Ovary (tissue), 3 donors: Measurements from ENCODE around the gene RMI2.

Experiments used
- CTCF ChIP-seq, 3 donors: fragments of 450-650 bp in 2 of 3; fragments of 200-600 bp in 1 of 3; IDR thresholded peaks; one replicate each; pipeline versions ENCODE4 v1.5.1 to v1.8.0; 2016 to 2022; ENCODE audit warnings: antibody characterized with exemption in 3 of 3, mild to moderate bottlenecking in 1 of 3
- EP300 ChIP-seq: sonication (generic); formaldehyde crosslinking; IDR thresholded peaks from one replicate; pipeline ENCODE4 v1.6.1; 2017; ENCODE audit warnings: antibody characterized with exemption
- POLR2A ChIP-seq: fragments of 450-650 bp; IDR thresholded peaks from one replicate; pipeline ENCODE4 v1.6.1; 2017; ENCODE audit warnings: antibody characterized with exemption, mild to moderate bottlenecking, moderate library complexity
- donor health status: DM: no; HTN: no; CAD: no.

DNA sequence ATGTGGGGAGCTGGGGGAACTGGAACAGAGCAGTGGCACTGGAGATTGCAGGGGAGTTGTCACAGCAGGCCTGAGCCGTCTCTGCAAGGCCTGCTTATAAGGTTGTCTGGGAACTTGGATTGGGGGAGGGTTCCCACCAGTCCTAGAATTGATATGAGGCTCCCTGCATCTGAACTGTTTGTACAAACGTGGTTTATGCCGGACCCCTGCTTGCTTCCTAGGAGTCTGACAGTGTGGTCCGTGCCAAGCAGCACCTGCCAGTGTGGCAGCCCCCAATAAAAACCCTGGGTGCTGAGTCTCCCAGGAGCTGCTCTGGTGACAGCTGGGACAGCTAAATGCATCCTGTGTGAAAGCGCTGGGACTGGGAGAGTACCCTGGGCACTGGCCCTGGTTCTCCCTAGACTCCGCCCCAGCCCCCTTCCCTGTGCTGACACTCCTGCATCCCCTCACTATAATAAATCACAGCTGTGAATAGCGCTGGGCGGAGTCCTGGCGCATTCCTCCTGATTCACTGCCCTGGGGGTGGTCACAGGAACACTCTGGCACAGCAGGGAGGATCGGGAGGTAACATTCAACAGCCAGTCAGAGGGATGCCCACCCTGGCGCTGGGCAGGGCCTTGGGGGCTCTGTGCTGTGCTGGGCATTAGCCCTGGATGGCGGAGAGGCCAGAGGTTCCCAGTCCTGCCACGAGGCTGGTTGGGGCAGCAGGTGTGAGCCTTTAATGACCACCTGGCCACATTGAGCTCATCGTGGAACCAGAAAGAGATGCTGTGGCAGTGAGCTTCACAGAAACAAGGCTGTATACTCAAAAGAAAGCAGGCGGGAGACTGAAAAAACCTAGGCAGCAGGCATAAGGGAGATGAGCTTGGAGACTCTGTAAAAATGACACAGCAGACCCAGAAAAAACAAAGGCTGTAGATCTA is 45.6 kb downstream of the RMI2 start:
- no peak for TF ChIP-seq CTCF (IDR thresholded peaks at IDR 0.05)
- no peak for TF ChIP-seq POLR2A
- no peak for TF ChIP-seq EP300
